Stromal cell of bone marrow (primary cell): ENCODE measurements around the gene PEX16.

Source experiments
- DNase-seq: peaks from one replicate; pipeline ENCODE4 v3.0.0-alpha.2; 2012; ENCODE audit warnings: low read depth

PEX16 gene

GRCh38 chr11:45876401-45876800 is 41.3 kb downstream of the PEX16 start:
- DNase-seq, result no peak

GRCh38 chr11:45872651-45873356 is 44.9 kb downstream of the PEX16 start:
- peak; percentile 37 for DNase-seq

GRCh38 chr11:45871638-45872037 is 46.0 kb downstream of the PEX16 start:
- DNase-seq, result no peak

- DNase-seq, result no peak
Measured at GRCh38 chr11:45870706-45871105, 47.0 kb downstream of the PEX16 start.

GRCh38 chr11:45869551-45869950 is 48.1 kb downstream of the PEX16 start:
- no peak for DNase-seq

GRCh38 chr11:45864041-45864440 is 53.6 kb downstream of the PEX16 start:
- no peak for DNase-seq

- DNase-seq, result no peak
Measured at GRCh38 chr11:45860764-45861510, 56.7 kb downstream of the PEX16 start.

- no peak for DNase-seq
Measured at GRCh38 chr11:45860348-45860747, 57.3 kb downstream of the PEX16 start.
